Fibroblast of lung (primary cell): ENCODE data around the gene FMNL2.

ENCODE experiments used
- EZH2 ChIP-seq: IDR thresholded peaks from 2 replicates; pipeline ENCODE4 v1.5.1; 2012; ENCODE audit warnings: low read length, control low read depth, mild to moderate bottlenecking; ENCODE audit errors: missing control alignments
- TF ChIP-seq, protein P1 (sequence below), 2 donors: IDR thresholded peaks in 1 of 2; conservative IDR thresholded peaks in 1 of 2; 1 replicate in 1 of 2; 2 replicates in 1 of 2; pipeline ENCODE4 v1.5.1; 2011 to 2012; ENCODE audit warnings: low read length in 2 of 2, control low read depth in 1 of 2, inconsistent platforms in 1 of 2, low read depth in 1 of 2, mild to moderate bottlenecking in 1 of 2

DNA sequence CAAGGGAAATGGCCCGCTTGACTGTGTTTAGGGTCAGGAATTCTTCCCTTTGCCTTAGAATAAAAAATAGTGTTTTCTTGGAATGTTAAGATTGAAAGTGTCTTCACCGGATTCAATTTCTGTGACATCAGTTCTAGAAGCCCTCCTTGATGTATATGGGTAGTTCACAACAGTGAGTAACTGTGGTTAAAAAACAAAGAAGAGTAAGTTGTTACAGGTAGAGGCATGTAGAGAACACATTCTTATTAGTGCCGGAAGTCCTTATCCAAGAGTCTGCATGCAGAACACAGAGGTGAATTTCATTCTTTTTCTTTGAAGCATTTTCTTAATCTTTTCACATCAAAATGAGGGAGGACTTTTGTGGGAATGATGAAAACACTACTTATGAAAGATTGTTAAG is 105.5 kb downstream of the FMNL2 start:
- TF ChIP-seq, protein P1, sequence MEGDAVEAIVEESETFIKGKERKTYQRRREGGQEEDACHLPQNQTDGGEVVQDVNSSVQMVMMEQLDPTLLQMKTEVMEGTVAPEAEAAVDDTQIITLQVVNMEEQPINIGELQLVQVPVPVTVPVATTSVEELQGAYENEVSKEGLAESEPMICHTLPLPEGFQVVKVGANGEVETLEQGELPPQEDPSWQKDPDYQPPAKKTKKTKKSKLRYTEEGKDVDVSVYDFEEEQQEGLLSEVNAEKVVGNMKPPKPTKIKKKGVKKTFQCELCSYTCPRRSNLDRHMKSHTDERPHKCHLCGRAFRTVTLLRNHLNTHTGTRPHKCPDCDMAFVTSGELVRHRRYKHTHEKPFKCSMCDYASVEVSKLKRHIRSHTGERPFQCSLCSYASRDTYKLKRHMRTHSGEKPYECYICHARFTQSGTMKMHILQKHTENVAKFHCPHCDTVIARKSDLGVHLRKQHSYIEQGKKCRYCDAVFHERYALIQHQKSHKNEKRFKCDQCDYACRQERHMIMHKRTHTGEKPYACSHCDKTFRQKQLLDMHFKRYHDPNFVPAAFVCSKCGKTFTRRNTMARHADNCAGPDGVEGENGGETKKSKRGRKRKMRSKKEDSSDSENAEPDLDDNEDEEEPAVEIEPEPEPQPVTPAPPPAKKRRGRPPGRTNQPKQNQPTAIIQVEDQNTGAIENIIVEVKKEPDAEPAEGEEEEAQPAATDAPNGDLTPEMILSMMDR (conservative IDR thresholded peaks at IDR 0.05 in 1 of 2, IDR thresholded peaks at IDR 0.05 in 1 of 2; ENCODE audit: low read depth in 1 of 2, low read length in 2 of 2): no peak
- no peak for TF ChIP-seq EZH2
